SK-N-SH treated with all-trans-retinoic acid at 6 μM for 48 hours (cell line): Measurements from ENCODE around the gene STK32A.

ENCODE experiments used
- GLIS3 ChIP-seq: fragments of 250-450 bp; sonication (Bioruptor Pico); IDR thresholded peaks from 2 replicates; pipeline ENCODE4 v1.5.0; 2020; ENCODE audit warnings: mild to moderate bottlenecking, moderate library complexity
- TCF4 ChIP-seq: fragments of 250-450 bp; sonication (Bioruptor Pico); IDR thresholded peaks from 2 replicates; pipeline ENCODE4 v1.8.0; 2021; ENCODE audit warnings: mild to moderate bottlenecking, moderate library complexity, borderline replicate concordance
- ZFP30 ChIP-seq: fragments of 450-650 bp; formaldehyde crosslinking; IDR thresholded peaks from 2 replicates; pipeline ENCODE4 v1.5.0; 2022; ENCODE audit warnings: mild to moderate bottlenecking, moderate library complexity
- TF ChIP-seq, protein P1 (sequence below): fragments of 250-450 bp; sonication (Bioruptor Pico); IDR thresholded peaks from 2 replicates; pipeline ENCODE4 v1.5.1; 2020; ENCODE audit warnings: low read depth, mild to moderate bottlenecking, moderate library complexity

DNA sequence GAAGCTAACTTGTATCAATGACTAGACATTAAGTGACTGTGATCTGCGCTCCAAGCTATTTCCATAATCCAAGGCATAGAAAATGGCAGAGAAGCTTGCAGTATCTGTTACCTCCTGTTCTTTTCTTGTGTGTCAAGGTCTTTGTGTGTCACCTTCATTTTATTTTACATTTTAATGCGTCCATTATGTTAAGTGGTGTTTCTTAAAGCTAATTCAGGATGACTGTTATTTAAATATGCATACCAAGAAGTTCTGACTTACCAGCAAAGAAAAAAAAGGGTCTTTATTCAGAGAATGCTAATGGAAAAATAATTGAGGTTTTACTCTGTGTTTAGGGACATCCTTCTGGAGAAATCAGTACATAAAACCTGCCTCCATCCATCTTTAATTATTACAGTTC lies 52.3 kb downstream of the STK32A start:
- TF ChIP-seq GLIS3 (CRISPR knock-in tag) (no peak), ZFP30 (CRISPR knock-in tag) (no peak), TCF4 (CRISPR knock-in tag) (no peak)
- TF ChIP-seq, protein P1, sequence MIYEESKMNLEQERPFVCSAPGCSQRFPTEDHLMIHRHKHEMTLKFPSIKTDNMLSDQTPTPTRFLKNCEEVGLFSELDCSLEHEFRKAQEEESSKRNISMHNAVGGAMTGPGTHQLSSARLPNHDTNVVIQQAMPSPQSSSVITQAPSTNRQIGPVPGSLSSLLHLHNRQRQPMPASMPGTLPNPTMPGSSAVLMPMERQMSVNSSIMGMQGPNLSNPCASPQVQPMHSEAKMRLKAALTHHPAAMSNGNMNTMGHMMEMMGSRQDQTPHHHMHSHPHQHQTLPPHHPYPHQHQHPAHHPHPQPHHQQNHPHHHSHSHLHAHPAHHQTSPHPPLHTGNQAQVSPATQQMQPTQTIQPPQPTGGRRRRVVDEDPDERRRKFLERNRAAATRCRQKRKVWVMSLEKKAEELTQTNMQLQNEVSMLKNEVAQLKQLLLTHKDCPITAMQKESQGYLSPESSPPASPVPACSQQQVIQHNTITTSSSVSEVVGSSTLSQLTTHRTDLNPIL, result no peak
